HL-60 (cell line): ENCODE results near the gene ZNF629.

Source experiments
- DNase-seq, 2 experiments: peaks; one replicate each; pipeline ENCODE4 v3.0.0-alpha.2; 2010 to 2020; ENCODE audit warnings: low read depth in 1 of 2, low spot score in 1 of 2
- H3K27ac ChIP-seq: fragments of 250-450 bp; sonication (Bioruptor Pico); replicated peaks from 2 replicates; pipeline ENCODE4 v1.5.1; 2020; ENCODE audit warnings: mild to moderate bottlenecking, moderate library complexity
- H3K27me3 ChIP-seq: fragments of 250-450 bp; sonication (Bioruptor Pico); 2 replicates; pipeline ENCODE4 v1.5.1; 2021; ENCODE audit warnings: mild to moderate bottlenecking, moderate library complexity; ENCODE audit not compliant: insufficient read depth, poor library complexity, severe bottlenecking
- H3K4me3 ChIP-seq: replicated peaks from 2 replicates; pipeline ENCODE4 v1.5.1; 2011; ENCODE audit warnings: mild to moderate bottlenecking, control low read depth, low read length; ENCODE audit not compliant: insufficient read depth
- GABPA ChIP-seq: IDR thresholded peaks from 2 replicates; pipeline ENCODE4 v1.6.1; 2012; ENCODE audit warnings: low read depth
- POLR2AphosphoS5 ChIP-seq: IDR thresholded peaks from 2 replicates; pipeline ENCODE4 v1.6.1; 2012; ENCODE audit warnings: low read depth
- SPI1 ChIP-seq: IDR thresholded peaks from 2 replicates; pipeline ENCODE4 v1.6.1; 2012; ENCODE audit warnings: low read depth, mild to moderate bottlenecking, borderline replicate concordance
- TF ChIP-seq, protein P1 (sequence below): IDR thresholded peaks from 2 replicates; pipeline ENCODE4 v1.6.1; 2012; ENCODE audit warnings: low read depth; ENCODE audit not compliant: insufficient replicate concordance
- TF ChIP-seq, protein P2 (sequence below): IDR thresholded peaks from one replicate; pipeline ENCODE4 v1.5.1; 2011; ENCODE audit warnings: low read length, control low read depth, inconsistent platforms; ENCODE audit not compliant: insufficient read depth

ZNF629 gene

DNA sequence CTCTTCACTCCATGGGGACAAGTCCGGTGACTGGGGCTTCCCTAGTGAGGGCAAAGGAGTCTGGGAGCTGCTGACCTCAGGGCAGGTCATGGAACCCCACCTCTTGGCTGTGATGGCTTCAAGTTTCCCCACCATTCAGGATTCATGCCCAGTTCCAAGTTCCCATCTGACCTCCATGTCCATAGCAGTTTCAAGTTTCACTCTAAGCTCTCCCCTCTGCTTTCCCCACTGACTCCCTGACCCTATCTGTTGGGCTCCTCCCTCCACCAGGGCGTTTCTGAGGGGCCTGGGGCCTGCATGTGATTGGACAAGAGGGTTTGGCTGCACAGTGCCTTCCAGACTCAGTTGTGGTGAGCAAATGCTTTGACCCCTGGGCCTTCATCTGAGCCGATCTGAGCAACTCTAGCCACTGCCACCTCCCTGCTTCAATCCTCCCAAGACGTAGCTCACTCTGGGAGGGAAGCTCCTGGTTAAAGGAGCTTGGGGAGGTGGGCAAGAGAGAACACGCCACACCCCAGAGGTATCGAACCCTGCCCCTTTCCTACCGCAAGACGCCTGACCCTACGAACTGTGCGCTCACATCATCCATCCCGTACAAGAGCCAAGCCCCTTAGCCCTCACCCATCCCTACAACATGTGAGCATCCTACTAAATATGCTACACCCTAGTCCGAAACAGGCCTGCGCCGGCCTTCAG lies 8.3 kb downstream of the ZNF629 start:
- no peak overlapping the region for H3K4me3 ChIP-seq
- no peaks in the 10 kb centered on the region for H3K27me3 ChIP-seq
- TF ChIP-seq, protein P1, sequence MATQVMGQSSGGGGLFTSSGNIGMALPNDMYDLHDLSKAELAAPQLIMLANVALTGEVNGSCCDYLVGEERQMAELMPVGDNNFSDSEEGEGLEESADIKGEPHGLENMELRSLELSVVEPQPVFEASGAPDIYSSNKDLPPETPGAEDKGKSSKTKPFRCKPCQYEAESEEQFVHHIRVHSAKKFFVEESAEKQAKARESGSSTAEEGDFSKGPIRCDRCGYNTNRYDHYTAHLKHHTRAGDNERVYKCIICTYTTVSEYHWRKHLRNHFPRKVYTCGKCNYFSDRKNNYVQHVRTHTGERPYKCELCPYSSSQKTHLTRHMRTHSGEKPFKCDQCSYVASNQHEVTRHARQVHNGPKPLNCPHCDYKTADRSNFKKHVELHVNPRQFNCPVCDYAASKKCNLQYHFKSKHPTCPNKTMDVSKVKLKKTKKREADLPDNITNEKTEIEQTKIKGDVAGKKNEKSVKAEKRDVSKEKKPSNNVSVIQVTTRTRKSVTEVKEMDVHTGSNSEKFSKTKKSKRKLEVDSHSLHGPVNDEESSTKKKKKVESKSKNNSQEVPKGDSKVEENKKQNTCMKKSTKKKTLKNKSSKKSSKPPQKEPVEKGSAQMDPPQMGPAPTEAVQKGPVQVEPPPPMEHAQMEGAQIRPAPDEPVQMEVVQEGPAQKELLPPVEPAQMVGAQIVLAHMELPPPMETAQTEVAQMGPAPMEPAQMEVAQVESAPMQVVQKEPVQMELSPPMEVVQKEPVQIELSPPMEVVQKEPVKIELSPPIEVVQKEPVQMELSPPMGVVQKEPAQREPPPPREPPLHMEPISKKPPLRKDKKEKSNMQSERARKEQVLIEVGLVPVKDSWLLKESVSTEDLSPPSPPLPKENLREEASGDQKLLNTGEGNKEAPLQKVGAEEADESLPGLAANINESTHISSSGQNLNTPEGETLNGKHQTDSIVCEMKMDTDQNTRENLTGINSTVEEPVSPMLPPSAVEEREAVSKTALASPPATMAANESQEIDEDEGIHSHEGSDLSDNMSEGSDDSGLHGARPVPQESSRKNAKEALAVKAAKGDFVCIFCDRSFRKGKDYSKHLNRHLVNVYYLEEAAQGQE = no peak
- TF ChIP-seq GABPA (no peak), SPI1 (no peak), POLR2AphosphoS5 (no peak)
- TF ChIP-seq, protein P2, sequence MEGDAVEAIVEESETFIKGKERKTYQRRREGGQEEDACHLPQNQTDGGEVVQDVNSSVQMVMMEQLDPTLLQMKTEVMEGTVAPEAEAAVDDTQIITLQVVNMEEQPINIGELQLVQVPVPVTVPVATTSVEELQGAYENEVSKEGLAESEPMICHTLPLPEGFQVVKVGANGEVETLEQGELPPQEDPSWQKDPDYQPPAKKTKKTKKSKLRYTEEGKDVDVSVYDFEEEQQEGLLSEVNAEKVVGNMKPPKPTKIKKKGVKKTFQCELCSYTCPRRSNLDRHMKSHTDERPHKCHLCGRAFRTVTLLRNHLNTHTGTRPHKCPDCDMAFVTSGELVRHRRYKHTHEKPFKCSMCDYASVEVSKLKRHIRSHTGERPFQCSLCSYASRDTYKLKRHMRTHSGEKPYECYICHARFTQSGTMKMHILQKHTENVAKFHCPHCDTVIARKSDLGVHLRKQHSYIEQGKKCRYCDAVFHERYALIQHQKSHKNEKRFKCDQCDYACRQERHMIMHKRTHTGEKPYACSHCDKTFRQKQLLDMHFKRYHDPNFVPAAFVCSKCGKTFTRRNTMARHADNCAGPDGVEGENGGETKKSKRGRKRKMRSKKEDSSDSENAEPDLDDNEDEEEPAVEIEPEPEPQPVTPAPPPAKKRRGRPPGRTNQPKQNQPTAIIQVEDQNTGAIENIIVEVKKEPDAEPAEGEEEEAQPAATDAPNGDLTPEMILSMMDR = no peak
- H3K27ac ChIP-seq = no peak overlapping the region
- no peak for DNase-seq

GRCh38 chr16:30777591-30778297 lies 9.3 kb downstream of the ZNF629 start:
- H3K4me3 ChIP-seq = no peak overlapping the region
- no peak for DNase-seq
- TF ChIP-seq POLR2AphosphoS5 = 0 out of 2 replicates have a peak, but pooled peaks have one; percentile 1
- TF ChIP-seq, protein P1 = no peak
- no peak overlapping the region for H3K27ac ChIP-seq
- H3K27me3 ChIP-seq = no peaks in the 10 kb centered on the region

- H3K4me3 ChIP-seq = peak overlapping the region; percentile 51
- H3K27me3 ChIP-seq = no peaks in the 10 kb centered on the region
- TF ChIP-seq, protein P1 = peak; percentile 17
- TF ChIP-seq GABPA (peak; percentile 15; the same call in 1 of the 2 replicates), POLR2AphosphoS5 (peak; percentile 85), SPI1 (no peak)
- TF ChIP-seq, protein P2 = no peak
- peak overlapping the region; percentile 97 for H3K27ac ChIP-seq
- peak; percentile 86 to 89 for DNase-seq
These were observed 11.4 kb downstream of the ZNF629 start for GRCh38 chr16:30775392-30776188.
